ENCODE measurements around the gene FAT1. TPM values are rescaled to one million over a fixed set of nuclear protein-coding genes. Genes with fewer than 3 reads are reported as not detected.
A peak's percentile ranks its signal among the peaks of the same experiment; 100 is the strongest.

Gene FAT1
- total RNA-seq, 1 experiment from 2014 or later: 197 TPM

- H3K27me3 Mint-ChIP-seq (ENCODE audit: unreplicated experiment): no peaks in the 10 kb centered on the region
- intact Hi-C loops (cut with micrococcal nuclease; ENCODE audit: unreplicated experiment): loop anchor here (1.0 kb wide), 1 partner anchor 17 kb away; no protein-coding TSS in a partner anchor
- no peak overlapping the region for H3K27ac Mint-ChIP-seq (ENCODE audit: unreplicated experiment)
- no peak for TF ChIP-seq CTCF (IDR thresholded peaks at IDR 0.05; ENCODE audit: unreplicated experiment)
- CTCF ChIA-PET: no interaction called here
- H3K4me1 Mint-ChIP-seq (ENCODE audit: low read depth, unreplicated experiment): peaks cover 13% of the 10 kb centered on the region
- BruUV-seq (replicated peaks): no TSS peak
- H3K9me3 Mint-ChIP-seq (ENCODE audit: low read depth, unreplicated experiment): no peaks in the 10 kb centered on the region
- no peak overlapping the region for H3K4me3 Mint-ChIP-seq (ENCODE audit: low read depth, unreplicated experiment)
- H3K36me3 Mint-ChIP-seq (ENCODE audit: insufficient read depth, unreplicated experiment): peaks cover 31% of the 10 kb centered on the region
- peak; percentile 20 for DNase-seq
Measured at GRCh38 chr4:186627226-186627865, 96.3 kb downstream of the FAT1 start.

GRCh38 chr4:186624951-186625350 lies 98.7 kb downstream of the FAT1 start:
- TF ChIP-seq CTCF (IDR thresholded peaks at IDR 0.05; ENCODE audit: unreplicated experiment): no peak
- Mint-ChIP-seq H3K36me3 (ENCODE audit: insufficient read depth, unreplicated experiment) (peaks cover 27% of the 10 kb centered on the region), H3K27ac (ENCODE audit: unreplicated experiment) (no peak overlapping the region), H3K9me3 (ENCODE audit: low read depth, unreplicated experiment) (no peaks in the 10 kb centered on the region), H3K4me1 (ENCODE audit: low read depth, unreplicated experiment) (peaks cover 13% of the 10 kb centered on the region), H3K4me3 (ENCODE audit: low read depth, unreplicated experiment) (no peak overlapping the region), H3K27me3 (ENCODE audit: unreplicated experiment) (no peaks in the 10 kb centered on the region)
- DNase-seq: no peak
- intact Hi-C loops (cut with micrococcal nuclease; ENCODE audit: unreplicated experiment): no loop called here
- BruUV-seq (replicated peaks): no TSS peak
- CTCF ChIA-PET: no interaction called here

- peaks cover 26% of the 10 kb centered on the region for H3K36me3 Mint-ChIP-seq (ENCODE audit: insufficient read depth, unreplicated experiment)
- DNase-seq: no peak
- peaks cover 13% of the 10 kb centered on the region for H3K4me1 Mint-ChIP-seq (ENCODE audit: low read depth, unreplicated experiment)
- H3K27me3 Mint-ChIP-seq (ENCODE audit: unreplicated experiment): no peaks in the 10 kb centered on the region
- CTCF ChIA-PET: no interaction called here
- no TSS peak for BruUV-seq (replicated peaks)
- TF ChIP-seq CTCF (IDR thresholded peaks at IDR 0.05; ENCODE audit: unreplicated experiment): no peak
- H3K4me3 Mint-ChIP-seq (ENCODE audit: low read depth, unreplicated experiment): no peak overlapping the region
- H3K9me3 Mint-ChIP-seq (ENCODE audit: low read depth, unreplicated experiment): no peaks in the 10 kb centered on the region
- peak overlapping the region; percentile 31 for H3K27ac Mint-ChIP-seq (ENCODE audit: unreplicated experiment)
- intact Hi-C loops (cut with micrococcal nuclease; ENCODE audit: unreplicated experiment): no loop called here
Measured at GRCh38 chr4:186623546-186623945, 100.1 kb downstream of the FAT1 start.

GRCh38 chr4:186622788-186623464 lies 100.7 kb downstream of the FAT1 start:
- peaks cover 13% of the 10 kb centered on the region for H3K4me1 Mint-ChIP-seq (ENCODE audit: low read depth, unreplicated experiment)

More at GRCh38 chr4:186622788-186623464, 100.7 kb downstream of the FAT1 start:
- H3K4me3 Mint-ChIP-seq (ENCODE audit: low read depth, unreplicated experiment): no peak overlapping the region
- no peaks in the 10 kb centered on the region for H3K9me3 Mint-ChIP-seq (ENCODE audit: low read depth, unreplicated experiment)
- DNase-seq: no peak
- TF ChIP-seq CTCF (IDR thresholded peaks at IDR 0.05; ENCODE audit: unreplicated experiment): no peak
- CTCF ChIA-PET: no interaction called here
- intact Hi-C loops (cut with micrococcal nuclease; ENCODE audit: unreplicated experiment): no loop called here
- peaks cover 20% of the 10 kb centered on the region for H3K36me3 Mint-ChIP-seq (ENCODE audit: insufficient read depth, unreplicated experiment)
- BruUV-seq (replicated peaks): no TSS peak
- H3K27me3 Mint-ChIP-seq (ENCODE audit: unreplicated experiment): no peaks in the 10 kb centered on the region
- peak overlapping the region; percentile 31 for H3K27ac Mint-ChIP-seq (ENCODE audit: unreplicated experiment)
